ENCODE data around the gene TMEM253.

Gene TMEM253

GRCh38 chr14:21106176-21106497 is 5.3 kb downstream of the TMEM253 start:
- DNase-seq, result no peak

GRCh38 chr14:21106498-21107282 is 5.8 kb downstream of the TMEM253 start:
- peak; percentile 81 for DNase-seq

GRCh38 chr14:21107283-21107800 is 6.5 kb downstream of the TMEM253 start:
- no peak for DNase-seq

- no peak for DNase-seq
Measured at GRCh38 chr14:21108791-21109190, 7.9 kb downstream of the TMEM253 start.

GRCh38 chr14:21109377-21110138 is 8.7 kb downstream of the TMEM253 start:
- no peak for DNase-seq

GRCh38 chr14:21112255-21112654 is 11.4 kb downstream of the TMEM253 start:
- no peak for DNase-seq

GRCh38 chr14:21113369-21113768 is 12.5 kb downstream of the TMEM253 start:
- DNase-seq, result no peak

GRCh38 chr14:21118933-21119332 is 18.1 kb downstream of the TMEM253 start:
- DNase-seq, result no peak

GRCh38 chr14:21120686-21121085 is 19.8 kb downstream of the TMEM253 start:
- no peak for DNase-seq

- DNase-seq, result no peak
Measured at GRCh38 chr14:21121122-21121521, 20.3 kb downstream of the TMEM253 start.

GRCh38 chr14:21123429-21123828 is 22.6 kb downstream of the TMEM253 start:
- no peak for DNase-seq

GRCh38 chr14:21133901-21134300 is 33.0 kb downstream of the TMEM253 start:
- DNase-seq, result no peak

GRCh38 chr14:21136024-21136423 is 35.2 kb downstream of the TMEM253 start:
- DNase-seq, result no peak

- DNase-seq, result no peak
Measured at GRCh38 chr14:21142357-21142756, 41.5 kb downstream of the TMEM253 start.

GRCh38 chr14:21145437-21145836 is 44.6 kb downstream of the TMEM253 start:
- no peak for DNase-seq

- no peak for DNase-seq
Measured at GRCh38 chr14:21149641-21150367, 48.9 kb downstream of the TMEM253 start.
